GM23338 (cell line): ENCODE results near the gene ATP6V0C. TPM values are rescaled to one million over a fixed set of nuclear protein-coding genes. Genes with fewer than 3 reads are reported as not detected.

ENCODE experiments used
- ATAC-seq: fragments of 200-7000 bp; cut with Tn5 transposase; 3 replicates; pipeline ENCODE4 v1.9.1; 2020
- DNase-seq: peaks from one replicate; pipeline ENCODE4 v3.0.0-alpha.2; 2015; ENCODE audit warnings: low spot score
- H2AFZ ChIP-seq: fragments of 200-600 bp; sonication (generic); 2 replicates; pipeline ENCODE4 v1.8.0; 2016; ENCODE audit warnings: antibody characterized with exemption, mild to moderate bottlenecking, moderate library complexity
- H3F3A ChIP-seq: fragments of 200-600 bp; sonication (generic); replicated peaks from 2 replicates; pipeline ENCODE4 v1.8.0; 2017; ENCODE audit warnings: antibody characterized with exemption, mixed run types, low read depth
- H3K27ac ChIP-seq: fragments of 200-600 bp; sonication (generic); 2 replicates; pipeline ENCODE4 v1.6.1; 2016; ENCODE audit warnings: low read depth
- H3K27me3 ChIP-seq: fragments of 200-600 bp; sonication (generic); 2 replicates; pipeline ENCODE4 v1.8.0; 2016; ENCODE audit warnings: mild to moderate bottlenecking, mixed run types, moderate library complexity; ENCODE audit not compliant: insufficient read depth
- H3K36me3 ChIP-seq: fragments of 200-600 bp; sonication (generic); 2 replicates; pipeline ENCODE4 v1.8.0; 2016; ENCODE audit warnings: mild to moderate bottlenecking; ENCODE audit not compliant: insufficient read depth
- H3K4me1 ChIP-seq: fragments of 200-600 bp; sonication (generic); 2 replicates; pipeline ENCODE4 v1.8.0; 2016; ENCODE audit warnings: mild to moderate bottlenecking, moderate library complexity; ENCODE audit not compliant: insufficient read depth
- H3K4me2 ChIP-seq: fragments of 200-600 bp; sonication (generic); 2 replicates; pipeline ENCODE4 v1.7.1; 2017; ENCODE audit warnings: mixed run types
- H3K4me3 ChIP-seq: fragments of 200-600 bp; sonication (generic); 2 replicates; pipeline ENCODE4 v1.6.1; 2016; ENCODE audit warnings: mixed run types
- H3K79me2 ChIP-seq: fragments of 200-600 bp; sonication (generic); replicated peaks from 2 replicates; pipeline ENCODE4 v1.8.0; 2017; ENCODE audit warnings: mild to moderate bottlenecking; ENCODE audit not compliant: insufficient read depth
- H3K9me2 ChIP-seq: fragments of 200-600 bp; sonication (generic); 2 replicates; pipeline ENCODE4 v1.8.0; 2017; ENCODE audit not compliant: insufficient read depth
- H4K20me1 ChIP-seq: fragments of 200-600 bp; sonication (generic); replicated peaks from 2 replicates; pipeline ENCODE4 v1.8.0; 2017; ENCODE audit warnings: mild to moderate bottlenecking; ENCODE audit not compliant: insufficient read depth
- H3K27ac Mint-ChIP-seq: 2 replicates; pipeline ENCODE4 v1.8.0; 2020; ENCODE audit warnings: inconsistent platforms, mild to moderate bottlenecking, moderate library complexity, mixed read lengths
- H3K27me3 Mint-ChIP-seq: 3 replicates; pipeline ENCODE4 v1.8.0; 2022; ENCODE audit warnings: low read depth, mild to moderate bottlenecking, moderate library complexity, mixed read lengths, inconsistent platforms; ENCODE audit not compliant: insufficient read depth, poor library complexity
- H3K36me3 Mint-ChIP-seq: 3 replicates; pipeline ENCODE4 v1.8.0; 2021; ENCODE audit warnings: low read depth, mild to moderate bottlenecking, inconsistent platforms, moderate library complexity, mixed read lengths
- H3K4me1 Mint-ChIP-seq: 3 replicates; pipeline ENCODE4 v1.8.0; 2020; ENCODE audit warnings: mild to moderate bottlenecking, inconsistent platforms, mixed read lengths
- H3K4me3 Mint-ChIP-seq: 3 replicates; pipeline ENCODE4 v1.8.0; 2021; ENCODE audit warnings: moderate library complexity, mild to moderate bottlenecking, inconsistent platforms, mixed read lengths
- H3K9me3 Mint-ChIP-seq: 3 replicates; pipeline ENCODE4 v1.8.0; 2020; ENCODE audit warnings: moderate library complexity, mild to moderate bottlenecking, inconsistent platforms, mixed read lengths
- CREB1 ChIP-seq: fragments of 250-450 bp; sonication (Bioruptor Pico); IDR thresholded peaks from 2 replicates; pipeline ENCODE4 v1.5.0; 2020; ENCODE audit warnings: low read depth, mild to moderate bottlenecking, moderate library complexity
- EZH2 ChIP-seq: fragments of 200-600 bp; sonication (generic); IDR thresholded peaks from one replicate; pipeline ENCODE4 v1.8.0; 2017; ENCODE audit warnings: antibody characterized with exemption, mild to moderate bottlenecking, low read depth; ENCODE audit not compliant: unreplicated experiment
- EZH2phosphoT487 ChIP-seq: fragments of 200-600 bp; sonication (generic); IDR thresholded peaks from one replicate; pipeline ENCODE4 v1.8.1; 2018; ENCODE audit warnings: antibody characterized with exemption; ENCODE audit not compliant: unreplicated experiment
- JUNB ChIP-seq: IDR thresholded peaks from one replicate; pipeline ENCODE4 v1.6.1; 2016; ENCODE audit warnings: antibody characterized with exemption; ENCODE audit not compliant: unreplicated experiment
- NANOG ChIP-seq: IDR thresholded peaks from 2 replicates; pipeline ENCODE4 v1.6.1; 2016; ENCODE audit warnings: antibody characterized with exemption, borderline replicate concordance
- POLR2AphosphoS5 ChIP-seq: IDR thresholded peaks from 2 replicates; pipeline ENCODE4 v1.6.1; 2016; ENCODE audit warnings: antibody characterized with exemption, low read depth
- REST ChIP-seq: IDR thresholded peaks from one replicate; pipeline ENCODE4 v1.6.1; 2018; ENCODE audit warnings: antibody characterized with exemption; ENCODE audit not compliant: unreplicated experiment
- STAT1 ChIP-seq: IDR thresholded peaks from one replicate; pipeline ENCODE4 v1.6.1; 2016; ENCODE audit warnings: antibody characterized with exemption; ENCODE audit not compliant: unreplicated experiment
- ZNF114 ChIP-seq: fragments of 250-450 bp; sonication (Bioruptor Pico); IDR thresholded peaks from 2 replicates; pipeline ENCODE4 v1.5.0; 2020; ENCODE audit warnings: mild to moderate bottlenecking, moderate library complexity
- ZNF331 ChIP-seq: fragments of 250-450 bp; sonication (Bioruptor Pico); IDR thresholded peaks from 2 replicates; pipeline ENCODE4 v1.5.0; 2020; ENCODE audit warnings: low read depth, mild to moderate bottlenecking, moderate library complexity
- polyA plus RNA-seq: library from polyadenylated mRNA; unstranded; fragments of >200 nt; fragmentation: Nextera tagmentation; extraction: Ambion mirVana; gene quantifications from 2 replicates; pipeline ENCODE4 v1.2.1, GENCODE V29; 2016
- total RNA-seq: library from RNA; depleted of rRNA; stranded (reverse); fragments of >200 nt; shearing (Covaris generic); gene quantifications from 2 replicates; pipeline ENCODE4 v1.2.3, GENCODE V29; 2014
- TF ChIP-seq, protein P1 (sequence below): fragments of 250-450 bp; sonication (Bioruptor Pico); IDR thresholded peaks from 2 replicates; pipeline ENCODE4 v1.5.0; 2020; ENCODE audit warnings: mild to moderate bottlenecking, moderate library complexity
- TF ChIP-seq, protein P2 (sequence below): IDR thresholded peaks from 2 replicates; pipeline ENCODE4 v1.6.1; 2016; ENCODE audit warnings: antibody characterized with exemption
- TF ChIP-seq, protein P3 (sequence below), 2 experiments: fragments of 200-600 bp in 1 of 2; sonication (generic) in 1 of 2; conservative IDR thresholded peaks; 2 replicates each; pipeline versions ENCODE4 v1.5.1 to v1.6.1; 2016 to 2017; ENCODE audit warnings: antibody characterized with exemption in 2 of 2, low read depth in 2 of 2, mild to moderate bottlenecking in 2 of 2, moderate library complexity in 1 of 2

The ATP6V0C gene
- total and polyA plus RNA-seq, 2 experiments from 2014 or later: 98.2 to 162 TPM

GRCh38 chr16:2475413-2476344 lies 38.1 kb upstream of the ATP6V0C start:
- H3K4me2 ChIP-seq: peak overlapping the region; percentile 86
- H3K4me3 ChIP-seq: peak overlapping the region; percentile 72
- no peak overlapping the region for H2AFZ ChIP-seq
- no peaks in the 10 kb centered on the region for H3K9me2 ChIP-seq
- Mint-ChIP-seq H3K27me3 (peaks cover 33% of the 10 kb centered on the region), H3K36me3 (no peaks in the 10 kb centered on the region; the same call in 2 of the 3 replicates), H3K27ac (no peak overlapping the region), H3K4me3 (peak overlapping the region; percentile 75), H3K4me1 (peaks cover 10% of the 10 kb centered on the region; the same call in 2 of the 3 replicates), H3K9me3 (no peaks in the 10 kb centered on the region)
- DNase-seq: peak; percentile 61
- H3K36me3 ChIP-seq: no peaks in the 10 kb centered on the region
- ATAC-seq: peak; percentile 37
- peaks cover 10% of the 10 kb centered on the region for H3K4me1 ChIP-seq
- peaks cover 14% of the 10 kb centered on the region for H3K79me2 ChIP-seq
- TF ChIP-seq NANOG (no peak), ZNF114 (no peak), STAT1 (no peak), JUNB (no peak), EZH2 (no peak), CREB1 (no peak), REST (no peak), ZNF331 (CRISPR knock-in tag) (no peak), POLR2AphosphoS5 (no peak), EZH2phosphoT487 (no peak)
- TF ChIP-seq, protein P1, sequence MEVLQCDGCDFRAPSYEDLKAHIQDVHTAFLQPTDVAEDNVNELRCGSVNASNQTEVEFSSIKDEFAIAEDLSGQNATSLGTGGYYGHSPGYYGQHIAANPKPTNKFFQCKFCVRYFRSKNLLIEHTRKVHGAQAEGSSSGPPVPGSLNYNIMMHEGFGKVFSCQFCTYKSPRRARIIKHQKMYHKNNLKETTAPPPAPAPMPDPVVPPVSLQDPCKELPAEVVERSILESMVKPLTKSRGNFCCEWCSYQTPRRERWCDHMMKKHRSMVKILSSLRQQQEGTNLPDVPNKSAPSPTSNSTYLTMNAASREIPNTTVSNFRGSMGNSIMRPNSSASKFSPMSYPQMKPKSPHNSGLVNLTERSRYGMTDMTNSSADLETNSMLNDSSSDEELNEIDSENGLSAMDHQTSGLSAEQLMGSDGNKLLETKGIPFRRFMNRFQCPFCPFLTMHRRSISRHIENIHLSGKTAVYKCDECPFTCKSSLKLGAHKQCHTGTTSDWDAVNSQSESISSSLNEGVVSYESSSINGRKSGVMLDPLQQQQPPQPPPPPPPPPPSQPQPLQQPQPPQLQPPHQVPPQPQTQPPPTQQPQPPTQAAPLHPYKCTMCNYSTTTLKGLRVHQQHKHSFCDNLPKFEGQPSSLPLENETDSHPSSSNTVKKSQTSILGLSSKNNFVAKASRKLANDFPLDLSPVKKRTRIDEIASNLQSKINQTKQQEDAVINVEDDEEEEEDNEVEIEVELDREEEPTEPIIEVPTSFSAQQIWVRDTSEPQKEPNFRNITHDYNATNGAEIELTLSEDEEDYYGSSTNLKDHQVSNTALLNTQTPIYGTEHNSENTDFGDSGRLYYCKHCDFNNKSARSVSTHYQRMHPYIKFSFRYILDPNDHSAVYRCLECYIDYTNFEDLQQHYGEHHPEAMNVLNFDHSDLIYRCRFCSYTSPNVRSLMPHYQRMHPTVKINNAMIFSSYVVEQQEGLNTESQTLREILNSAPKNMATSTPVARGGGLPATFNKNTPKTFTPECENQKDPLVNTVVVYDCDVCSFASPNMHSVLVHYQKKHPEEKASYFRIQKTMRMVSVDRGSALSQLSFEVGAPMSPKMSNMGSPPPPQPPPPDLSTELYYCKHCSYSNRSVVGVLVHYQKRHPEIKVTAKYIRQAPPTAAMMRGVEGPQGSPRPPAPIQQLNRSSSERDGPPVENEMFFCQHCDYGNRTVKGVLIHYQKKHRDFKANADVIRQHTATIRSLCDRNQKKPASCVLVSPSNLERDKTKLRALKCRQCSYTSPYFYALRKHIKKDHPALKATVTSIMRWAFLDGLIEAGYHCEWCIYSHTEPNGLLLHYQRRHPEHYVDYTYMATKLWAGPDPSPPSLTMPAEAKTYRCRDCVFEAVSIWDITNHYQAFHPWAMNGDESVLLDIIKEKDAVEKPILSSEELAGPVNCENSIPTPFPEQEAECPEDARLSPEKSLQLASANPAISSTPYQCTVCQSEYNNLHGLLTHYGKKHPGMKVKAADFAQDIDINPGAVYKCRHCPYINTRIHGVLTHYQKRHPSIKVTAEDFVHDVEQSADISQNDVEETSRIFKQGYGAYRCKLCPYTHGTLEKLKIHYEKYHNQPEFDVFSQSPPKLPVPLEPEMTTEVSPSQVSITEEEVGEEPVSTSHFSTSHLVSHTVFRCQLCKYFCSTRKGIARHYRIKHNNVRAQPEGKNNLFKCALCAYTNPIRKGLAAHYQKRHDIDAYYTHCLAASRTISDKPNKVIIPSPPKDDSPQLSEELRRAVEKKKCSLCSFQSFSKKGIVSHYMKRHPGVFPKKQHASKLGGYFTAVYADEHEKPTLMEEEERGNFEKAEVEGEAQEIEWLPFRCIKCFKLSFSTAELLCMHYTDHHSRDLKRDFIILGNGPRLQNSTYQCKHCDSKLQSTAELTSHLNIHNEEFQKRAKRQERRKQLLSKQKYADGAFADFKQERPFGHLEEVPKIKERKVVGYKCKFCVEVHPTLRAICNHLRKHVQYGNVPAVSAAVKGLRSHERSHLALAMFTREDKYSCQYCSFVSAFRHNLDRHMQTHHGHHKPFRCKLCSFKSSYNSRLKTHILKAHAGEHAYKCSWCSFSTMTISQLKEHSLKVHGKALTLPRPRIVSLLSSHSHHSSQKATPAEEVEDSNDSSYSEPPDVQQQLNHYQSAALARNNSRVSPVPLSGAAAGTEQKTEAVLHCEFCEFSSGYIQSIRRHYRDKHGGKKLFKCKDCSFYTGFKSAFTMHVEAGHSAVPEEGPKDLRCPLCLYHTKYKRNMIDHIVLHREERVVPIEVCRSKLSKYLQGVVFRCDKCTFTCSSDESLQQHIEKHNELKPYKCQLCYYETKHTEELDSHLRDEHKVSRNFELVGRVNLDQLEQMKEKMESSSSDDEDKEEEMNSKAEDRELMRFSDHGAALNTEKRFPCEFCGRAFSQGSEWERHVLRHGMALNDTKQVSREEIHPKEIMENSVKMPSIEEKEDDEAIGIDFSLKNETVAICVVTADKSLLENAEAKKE (CRISPR knock-in tag): no peak
- TF ChIP-seq, protein P2, sequence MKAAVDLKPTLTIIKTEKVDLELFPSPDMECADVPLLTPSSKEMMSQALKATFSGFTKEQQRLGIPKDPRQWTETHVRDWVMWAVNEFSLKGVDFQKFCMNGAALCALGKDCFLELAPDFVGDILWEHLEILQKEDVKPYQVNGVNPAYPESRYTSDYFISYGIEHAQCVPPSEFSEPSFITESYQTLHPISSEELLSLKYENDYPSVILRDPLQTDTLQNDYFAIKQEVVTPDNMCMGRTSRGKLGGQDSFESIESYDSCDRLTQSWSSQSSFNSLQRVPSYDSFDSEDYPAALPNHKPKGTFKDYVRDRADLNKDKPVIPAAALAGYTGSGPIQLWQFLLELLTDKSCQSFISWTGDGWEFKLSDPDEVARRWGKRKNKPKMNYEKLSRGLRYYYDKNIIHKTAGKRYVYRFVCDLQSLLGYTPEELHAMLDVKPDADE: no peak
- TF ChIP-seq, protein P3, sequence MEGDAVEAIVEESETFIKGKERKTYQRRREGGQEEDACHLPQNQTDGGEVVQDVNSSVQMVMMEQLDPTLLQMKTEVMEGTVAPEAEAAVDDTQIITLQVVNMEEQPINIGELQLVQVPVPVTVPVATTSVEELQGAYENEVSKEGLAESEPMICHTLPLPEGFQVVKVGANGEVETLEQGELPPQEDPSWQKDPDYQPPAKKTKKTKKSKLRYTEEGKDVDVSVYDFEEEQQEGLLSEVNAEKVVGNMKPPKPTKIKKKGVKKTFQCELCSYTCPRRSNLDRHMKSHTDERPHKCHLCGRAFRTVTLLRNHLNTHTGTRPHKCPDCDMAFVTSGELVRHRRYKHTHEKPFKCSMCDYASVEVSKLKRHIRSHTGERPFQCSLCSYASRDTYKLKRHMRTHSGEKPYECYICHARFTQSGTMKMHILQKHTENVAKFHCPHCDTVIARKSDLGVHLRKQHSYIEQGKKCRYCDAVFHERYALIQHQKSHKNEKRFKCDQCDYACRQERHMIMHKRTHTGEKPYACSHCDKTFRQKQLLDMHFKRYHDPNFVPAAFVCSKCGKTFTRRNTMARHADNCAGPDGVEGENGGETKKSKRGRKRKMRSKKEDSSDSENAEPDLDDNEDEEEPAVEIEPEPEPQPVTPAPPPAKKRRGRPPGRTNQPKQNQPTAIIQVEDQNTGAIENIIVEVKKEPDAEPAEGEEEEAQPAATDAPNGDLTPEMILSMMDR (conservative IDR thresholded peaks at IDR 0.05; ENCODE audit: low read depth in 2 of 2): no peak
- no peak overlapping the region for H3K27ac ChIP-seq
- peaks cover 16% of the 10 kb centered on the region for H3F3A ChIP-seq
- H3K27me3 ChIP-seq: peaks cover 51% of the 10 kb centered on the region
- H4K20me1 ChIP-seq: peaks cover 32% of the 10 kb centered on the region
